Measurements from ENCODE around the gene CNTNAP2.

The CNTNAP2 gene

GRCh38 chr7:148079206-148080080 is 1962.8 kb downstream of the CNTNAP2 start:
- no peak for DNase-seq

GRCh38 chr7:148083448-148083847 is 1966.8 kb downstream of the CNTNAP2 start:
- no peak for DNase-seq

GRCh38 chr7:148084138-148084537 is 1967.5 kb downstream of the CNTNAP2 start:
- DNase-seq: no peak

GRCh38 chr7:148091882-148092281 is 1975.3 kb downstream of the CNTNAP2 start:
- no peak for DNase-seq

- no peak for DNase-seq
These were observed 1977.0 kb downstream of the CNTNAP2 start for GRCh38 chr7:148093375-148094166.

- DNase-seq: no peak
These were observed 1978.5 kb downstream of the CNTNAP2 start for GRCh38 chr7:148095066-148095465.

- no peak for DNase-seq
These were observed 1987.6 kb downstream of the CNTNAP2 start for GRCh38 chr7:148104136-148104716.

- no peak for DNase-seq
These were observed 1988.3 kb downstream of the CNTNAP2 start for GRCh38 chr7:148104924-148105323.

GRCh38 chr7:148105853-148106252 is 1989.3 kb downstream of the CNTNAP2 start:
- DNase-seq: no peak

- DNase-seq: no peak
These were observed 1991.0 kb downstream of the CNTNAP2 start for GRCh38 chr7:148107443-148108127.

- DNase-seq: no peak
These were observed 1991.8 kb downstream of the CNTNAP2 start for GRCh38 chr7:148108381-148108780.

GRCh38 chr7:148110097-148110868 is 1993.7 kb downstream of the CNTNAP2 start:
- DNase-seq: no peak

GRCh38 chr7:148114804-148115203 is 1998.2 kb downstream of the CNTNAP2 start:
- DNase-seq: no peak

- no peak for DNase-seq
These were observed 1998.7 kb downstream of the CNTNAP2 start for GRCh38 chr7:148115308-148115707.

- no peak for DNase-seq
These were observed 1999.6 kb downstream of the CNTNAP2 start for GRCh38 chr7:148116195-148116594.

- DNase-seq: no peak
These were observed 2000.3 kb downstream of the CNTNAP2 start for GRCh38 chr7:148116829-148117403.

- no peak for DNase-seq
These were observed 2001.8 kb downstream of the CNTNAP2 start for GRCh38 chr7:148118371-148118770.

GRCh38 chr7:148121401-148121800 is 2004.8 kb downstream of the CNTNAP2 start:
- DNase-seq: no peak

- no peak for DNase-seq
These were observed 2005.2 kb downstream of the CNTNAP2 start for GRCh38 chr7:148121847-148122246.

GRCh38 chr7:148124477-148124876 is 2007.9 kb downstream of the CNTNAP2 start:
- DNase-seq: no peak

- no peak for DNase-seq
These were observed 2010.8 kb downstream of the CNTNAP2 start for GRCh38 chr7:148127374-148127773.

- no peak for DNase-seq
These were observed 2012.4 kb downstream of the CNTNAP2 start for GRCh38 chr7:148129023-148129422.

Data from activated naive CD4-positive, alpha-beta T cell treated with anti-CD3 and anti-CD28 coated beads, Interleukin-2, amount 50 U/mL, for 16 hours (primary cell).